Parathyroid adenoma (tissue), 2 donors: ENCODE data around the gene LBHD2.

Experiments
- H2AFZ ChIP-seq: fragments of 300-600 bp; sonication (generic); one replicate; pipeline ENCODE4 v1.7.0; 2017; ENCODE audit warnings: antibody characterized with exemption, mild to moderate bottlenecking
- H3K27ac ChIP-seq: fragments of 300-600 bp; sonication (generic); one replicate; pipeline ENCODE4 v1.7.0; 2017
- H3K27me3 ChIP-seq: fragments of 300-600 bp; sonication (generic); one replicate; pipeline ENCODE4 v1.7.0; 2017; ENCODE audit warnings: low read length; ENCODE audit not compliant: control insufficient read depth, insufficient read depth
- H3K36me3 ChIP-seq: fragments of 300-600 bp; sonication (generic); one replicate; pipeline ENCODE4 v1.7.0; 2017; ENCODE audit warnings: low read length; ENCODE audit not compliant: control insufficient read depth, insufficient read depth
- H3K4me1 ChIP-seq: fragments of 300-600 bp; sonication (generic); one replicate; pipeline ENCODE4 v1.7.0; 2017; ENCODE audit warnings: control low read depth
- H3K4me2 ChIP-seq: fragments of 300-600 bp; sonication (generic); one replicate; pipeline ENCODE4 v1.7.0; 2017; ENCODE audit warnings: low read length
- H3K4me3 ChIP-seq: fragments of 300-600 bp; sonication (generic); one replicate; pipeline ENCODE4 v1.7.0; 2017; ENCODE audit warnings: low read depth, low read length
- H3K79me2 ChIP-seq: fragments of 300-600 bp; sonication (generic); one replicate; pipeline ENCODE4 v1.7.0; 2017; ENCODE audit warnings: control low read depth
- H3K9ac ChIP-seq: fragments of 300-600 bp; sonication (generic); one replicate; pipeline ENCODE4 v1.7.0; 2017; ENCODE audit warnings: mild to moderate bottlenecking
- H3K9me3 ChIP-seq: fragments of 300-600 bp; sonication (generic); one replicate; pipeline ENCODE4 v1.7.0; 2017; ENCODE audit warnings: low read length; ENCODE audit not compliant: control insufficient read depth
- TF ChIP-seq, protein P1 (sequence below): fragments of 300-600 bp; sonication (generic); IDR thresholded peaks from one replicate; pipeline ENCODE4 v1.7.0; 2017; ENCODE audit warnings: antibody characterized with exemption, mild to moderate bottlenecking
- donor health status: primary hyperparathyroidism.

Gene LBHD2

DNA sequence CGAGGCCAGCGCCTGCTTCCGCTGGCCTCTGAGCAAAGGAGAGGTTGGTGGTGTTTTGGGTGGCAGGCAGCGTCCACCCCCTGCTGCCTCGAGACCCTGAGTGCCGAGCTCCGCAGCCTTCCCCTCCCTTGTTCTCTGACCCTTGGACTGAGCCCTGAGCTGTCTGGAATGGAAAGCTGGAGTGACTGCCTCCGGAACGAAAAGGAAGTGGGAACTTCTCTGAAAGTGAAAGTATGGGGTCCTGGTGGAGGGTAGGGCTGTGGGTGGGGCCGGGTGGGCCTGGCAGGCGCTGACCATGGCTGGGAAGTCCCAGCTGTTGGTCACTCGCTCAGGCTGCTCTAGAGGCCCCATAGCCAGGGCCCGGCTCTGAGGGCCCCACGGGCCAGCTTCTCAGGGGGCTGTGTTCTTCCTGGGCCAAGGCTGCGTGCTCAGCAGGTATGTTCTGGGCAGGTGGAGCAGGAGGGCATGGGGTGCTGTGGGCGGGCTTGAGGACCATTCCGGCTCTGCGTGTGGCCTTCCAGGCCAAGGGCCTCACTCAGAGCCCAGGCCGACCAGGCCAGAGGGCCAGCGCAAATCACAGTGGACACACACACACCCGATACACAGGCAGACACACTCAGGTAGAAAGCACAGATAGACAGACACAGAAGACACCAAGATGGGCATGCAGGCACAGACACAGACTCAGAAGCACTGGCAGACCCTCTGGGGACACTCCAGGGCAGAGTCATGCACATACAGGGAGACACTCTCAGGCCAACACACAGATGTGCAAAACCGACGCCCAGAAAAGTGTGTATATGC is 10.6 kb downstream of the LBHD2 start, which contains the start of gene EXOC3L4:
Gene EXOC3L4, plus strand, starts transcription at position 320 of the 804 bp plus-strand sequence. CDS start 5,495 bp downstream, outside the sequence.
- no peaks in the 10 kb centered on the region for H3K79me2 ChIP-seq
- no peak within 1 kb of the TSS for H3K9ac ChIP-seq
- no peak within 1 kb of the TSS for H3K4me2 ChIP-seq
- no peak within 1 kb of the TSS for H3K4me3 ChIP-seq
- H3K9me3 ChIP-seq, result no peaks in the 10 kb centered on the region
- TF ChIP-seq, protein P1, sequence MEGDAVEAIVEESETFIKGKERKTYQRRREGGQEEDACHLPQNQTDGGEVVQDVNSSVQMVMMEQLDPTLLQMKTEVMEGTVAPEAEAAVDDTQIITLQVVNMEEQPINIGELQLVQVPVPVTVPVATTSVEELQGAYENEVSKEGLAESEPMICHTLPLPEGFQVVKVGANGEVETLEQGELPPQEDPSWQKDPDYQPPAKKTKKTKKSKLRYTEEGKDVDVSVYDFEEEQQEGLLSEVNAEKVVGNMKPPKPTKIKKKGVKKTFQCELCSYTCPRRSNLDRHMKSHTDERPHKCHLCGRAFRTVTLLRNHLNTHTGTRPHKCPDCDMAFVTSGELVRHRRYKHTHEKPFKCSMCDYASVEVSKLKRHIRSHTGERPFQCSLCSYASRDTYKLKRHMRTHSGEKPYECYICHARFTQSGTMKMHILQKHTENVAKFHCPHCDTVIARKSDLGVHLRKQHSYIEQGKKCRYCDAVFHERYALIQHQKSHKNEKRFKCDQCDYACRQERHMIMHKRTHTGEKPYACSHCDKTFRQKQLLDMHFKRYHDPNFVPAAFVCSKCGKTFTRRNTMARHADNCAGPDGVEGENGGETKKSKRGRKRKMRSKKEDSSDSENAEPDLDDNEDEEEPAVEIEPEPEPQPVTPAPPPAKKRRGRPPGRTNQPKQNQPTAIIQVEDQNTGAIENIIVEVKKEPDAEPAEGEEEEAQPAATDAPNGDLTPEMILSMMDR, result no peak
- H2AFZ ChIP-seq, result no peak within 1 kb of the TSS
- H3K27ac ChIP-seq, result no peak within 1 kb of the TSS
- H3K36me3 ChIP-seq, result no peaks in the 10 kb centered on the region
- no peaks in the 10 kb centered on the region for H3K4me1 ChIP-seq
- H3K27me3 ChIP-seq, result no peaks in the 10 kb centered on the region

DNA sequence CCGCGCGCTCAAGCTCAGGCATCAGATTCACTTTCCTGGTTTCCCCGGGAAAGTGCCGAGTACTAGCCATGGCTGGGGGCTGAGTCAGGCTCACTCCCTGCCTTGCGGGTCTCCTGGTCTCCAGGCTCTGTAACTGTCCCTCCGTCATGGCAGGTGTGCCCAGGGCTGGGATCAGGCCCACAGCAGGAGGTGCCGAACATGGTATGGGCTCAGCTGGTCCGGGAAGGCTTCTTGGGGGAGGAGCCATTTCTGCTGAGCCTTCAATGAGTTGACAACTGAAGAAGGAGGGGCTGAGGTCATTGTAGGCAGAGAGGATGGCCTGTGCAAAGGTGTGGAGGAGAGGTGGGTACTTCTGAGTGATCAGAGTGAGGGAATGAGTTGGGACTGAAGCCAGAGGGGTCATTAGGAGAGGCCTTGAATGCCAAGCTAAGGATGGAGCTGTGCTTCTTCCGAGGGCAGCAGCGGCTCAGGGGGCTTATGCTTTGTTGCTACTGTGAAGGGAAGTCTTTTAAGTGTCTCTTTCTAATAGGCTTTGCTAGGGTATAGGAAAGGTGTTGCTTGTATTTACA is 11.3 kb downstream of the LBHD2 start:
- TF ChIP-seq, protein P1, result no peak
- H3K4me2 ChIP-seq, result no peak overlapping the region
- no peak overlapping the region for H2AFZ ChIP-seq
- H3K36me3 ChIP-seq, result no peaks in the 10 kb centered on the region
- H3K27me3 ChIP-seq, result no peaks in the 10 kb centered on the region
- H3K27ac ChIP-seq, result no peak overlapping the region
- H3K79me2 ChIP-seq, result no peaks in the 10 kb centered on the region
- H3K9me3 ChIP-seq, result no peaks in the 10 kb centered on the region
- H3K4me3 ChIP-seq, result no peak overlapping the region
- no peaks in the 10 kb centered on the region for H3K4me1 ChIP-seq
- no peak overlapping the region for H3K9ac ChIP-seq

DNA sequence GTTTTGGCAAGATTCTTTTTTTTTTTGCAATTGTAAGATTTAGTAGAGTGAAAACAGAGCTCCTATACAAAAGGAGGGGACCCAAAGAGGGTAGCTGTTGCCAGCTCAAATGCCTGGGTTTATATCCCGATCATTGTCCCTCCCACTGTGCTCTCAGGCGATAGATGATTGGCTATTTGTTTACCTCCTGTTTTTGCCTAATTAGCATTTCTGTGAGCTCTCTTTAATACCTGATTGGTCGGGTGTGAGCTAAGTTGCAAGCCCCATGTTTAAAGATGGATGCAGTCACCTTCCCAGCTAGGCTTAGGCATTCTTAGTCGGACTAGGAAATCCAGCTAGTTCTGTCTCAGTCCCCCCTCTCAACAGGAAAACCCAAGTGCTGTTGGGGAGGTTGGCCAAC is 12.4 kb downstream of the LBHD2 start:
- TF ChIP-seq, protein P1, result no peak
- Histone ChIP-seq H3K9me3 (no peaks in the 10 kb centered on the region), H3K9ac (no peak overlapping the region), H3K79me2 (no peaks in the 10 kb centered on the region), H3K4me2 (no peak overlapping the region), H3K4me3 (no peak overlapping the region), H3K4me1 (no peaks in the 10 kb centered on the region), H3K27ac (no peak overlapping the region), H2AFZ (no peak overlapping the region), H3K36me3 (no peaks in the 10 kb centered on the region), H3K27me3 (no peaks in the 10 kb centered on the region)

DNA sequence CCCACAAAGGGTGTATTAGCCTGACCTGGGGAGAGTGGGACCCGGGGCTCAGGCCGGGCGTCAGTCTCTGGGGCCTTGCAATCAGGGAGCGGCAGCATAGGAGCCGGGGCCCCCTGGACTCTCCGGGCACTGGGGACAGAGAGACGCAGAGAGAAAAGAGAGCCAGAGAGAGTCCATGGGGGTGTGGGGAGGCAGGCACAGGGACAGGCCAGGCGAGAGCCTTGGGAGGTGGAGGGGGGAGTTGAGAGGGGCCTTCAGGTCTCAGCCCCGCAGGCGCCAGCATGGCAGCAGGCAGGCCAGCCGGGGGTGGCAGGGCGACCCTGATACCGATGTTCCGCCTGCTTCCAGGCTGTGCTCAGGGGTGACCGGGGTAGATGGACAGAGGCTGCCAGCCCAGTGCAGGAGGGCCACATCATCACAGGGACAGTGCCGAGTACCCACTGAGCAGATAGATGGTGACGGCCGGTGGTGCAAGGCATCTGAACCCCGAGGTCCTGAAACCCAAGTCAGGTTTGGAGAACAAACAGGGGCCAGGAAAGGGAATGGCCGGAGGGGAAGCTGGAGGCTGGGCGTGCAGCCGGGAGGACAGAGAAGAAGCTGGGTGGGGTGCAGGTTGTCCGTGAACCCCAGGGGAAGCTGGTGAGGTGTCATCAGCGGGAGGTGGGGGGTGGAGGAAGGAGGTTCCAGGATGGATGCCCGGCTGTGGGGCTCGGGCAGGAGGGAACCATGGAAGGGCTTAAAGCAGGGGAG is 13.4 kb downstream of the LBHD2 start:
- no peaks in the 10 kb centered on the region for H3K36me3 ChIP-seq
- no peak overlapping the region for H3K9ac ChIP-seq
- no peaks in the 10 kb centered on the region for H3K79me2 ChIP-seq
- H3K9me3 ChIP-seq, result no peaks in the 10 kb centered on the region
- H3K27ac ChIP-seq, result no peak overlapping the region
- TF ChIP-seq, protein P1, result no peak
- H3K4me3 ChIP-seq, result no peak overlapping the region
- no peak overlapping the region for H2AFZ ChIP-seq
- H3K27me3 ChIP-seq, result no peaks in the 10 kb centered on the region
- no peak overlapping the region for H3K4me2 ChIP-seq
- no peaks in the 10 kb centered on the region for H3K4me1 ChIP-seq
